ENCODE measurements around the gene PPIE.
"Not testable (repeated sequence)": the region's sequence is repeated elsewhere in the genome, so short reads cannot be mapped to it uniquely, and the experiment has no call there.

DNA sequence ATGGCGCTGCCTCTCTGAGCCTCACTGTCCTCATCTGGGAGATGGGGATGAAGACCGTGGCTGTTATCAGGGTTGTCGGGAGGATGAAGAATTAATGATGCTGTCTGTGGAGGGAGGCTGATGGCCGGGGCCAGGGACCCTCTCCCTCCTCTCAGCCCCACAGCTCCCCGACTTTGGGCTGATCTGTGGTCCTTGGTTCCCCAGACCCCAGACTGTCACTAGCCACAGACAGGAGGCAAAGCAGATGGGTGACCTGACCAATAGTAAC is 48.4 kb downstream of the PPIE start:
- not testable (repeated sequence) for TF ChIP-seq CTCF (IDR thresholded peaks at IDR 0.05); ZFX (IDR thresholded peaks at IDR 0.05; ENCODE audit: borderline replicate concordance)

Measured in 22Rv1 (cell line).